Gastroesophageal sphincter (tissue), 4 donors: ENCODE data around the gene TMEM179B. TPM values are rescaled to one million over a fixed set of nuclear protein-coding genes. Genes with fewer than 3 reads are reported as not detected.

Experiments
- ATAC-seq: fragments of 150-250 bp; one replicate; pipeline ENCODE4 v1.9.1; 2016; ENCODE audit warnings: mild to moderate bottlenecking, moderate library complexity
- H3K27ac ChIP-seq, 4 donors: fragments of 200-600 bp; sonication (generic) in 3 of 4; 1 replicate in 3 of 4; 2 replicates in 1 of 4; pipeline ENCODE4 v1.5.1; 2016 to 2019
- H3K27me3 ChIP-seq: fragments of 200-600 bp; sonication (generic); one replicate; pipeline ENCODE4 v1.5.1; 2019
- H3K36me3 ChIP-seq, 2 donors: fragments of 200-600 bp; sonication (generic); one replicate each; pipeline ENCODE4 v1.5.1; 2019; ENCODE audit warnings: control low read depth in 1 of 2
- H3K4me1 ChIP-seq, 3 donors: fragments of 200-600 bp; sonication (generic); 1 replicate in 2 of 3; 2 replicates in 1 of 3; pipeline ENCODE4 v1.5.1; 2016 to 2019; ENCODE audit warnings: control low read depth in 2 of 3
- H3K4me3 ChIP-seq, 2 donors: fragments of 200-600 bp; sonication (generic); one replicate each; pipeline ENCODE4 v1.5.1; 2019; ENCODE audit warnings: mild to moderate bottlenecking in 1 of 2, moderate library complexity in 1 of 2
- H3K9me3 ChIP-seq, 3 donors: fragments of 200-600 bp; sonication (generic); one replicate each; pipeline ENCODE4 v1.5.1; 2017 to 2019; ENCODE audit warnings: control low read depth in 2 of 3
- EP300 ChIP-seq: sonication (generic); formaldehyde crosslinking; IDR thresholded peaks from one replicate; pipeline ENCODE4 v1.6.1; 2017; ENCODE audit warnings: antibody characterized with exemption, mild to moderate bottlenecking
- POLR2A ChIP-seq, 2 donors: fragments of 450-650 bp; IDR thresholded peaks; one replicate each; pipeline ENCODE4 v1.6.1; 2017; ENCODE audit warnings: antibody characterized with exemption in 2 of 2, mild to moderate bottlenecking in 2 of 2, moderate library complexity in 1 of 2
- POLR2AphosphoS5 ChIP-seq: sonication (generic); formaldehyde crosslinking; IDR thresholded peaks from one replicate; pipeline ENCODE4 v1.6.1; 2017; ENCODE audit warnings: antibody characterized with exemption
- WGBS, 2 donors: methylation state at CpG; one replicate each; pipeline ENCODE4 v1.1.5; 2018; ENCODE audit warnings: low coverage in 1 of 2; 5-methylcytosine and 5-hydroxymethylcytosine counted together
- total RNA-seq, 4 donors: library from RNA; depleted of rRNA; stranded (reverse); fragments of >200 nt; gene quantifications; one replicate each; pipeline ENCODE4 v1.1.0, GENCODE V29; 2016
- TF ChIP-seq, protein P1 (sequence below), 4 experiments: fragments of 200-600 bp in 2 of 4; fragments of 450-650 bp in 2 of 4; sonication (generic) in 1 of 4; IDR thresholded peaks; one replicate each; pipeline ENCODE4 v1.5.1; 2017 to 2019; ENCODE audit warnings: antibody characterized with exemption in 4 of 4, mild to moderate bottlenecking in 2 of 4, moderate library complexity in 2 of 4

Gene TMEM179B
- total RNA-seq, 4 donors from 2014 or later: 25.8 to 50.7 (median 33.9) TPM

DNA sequence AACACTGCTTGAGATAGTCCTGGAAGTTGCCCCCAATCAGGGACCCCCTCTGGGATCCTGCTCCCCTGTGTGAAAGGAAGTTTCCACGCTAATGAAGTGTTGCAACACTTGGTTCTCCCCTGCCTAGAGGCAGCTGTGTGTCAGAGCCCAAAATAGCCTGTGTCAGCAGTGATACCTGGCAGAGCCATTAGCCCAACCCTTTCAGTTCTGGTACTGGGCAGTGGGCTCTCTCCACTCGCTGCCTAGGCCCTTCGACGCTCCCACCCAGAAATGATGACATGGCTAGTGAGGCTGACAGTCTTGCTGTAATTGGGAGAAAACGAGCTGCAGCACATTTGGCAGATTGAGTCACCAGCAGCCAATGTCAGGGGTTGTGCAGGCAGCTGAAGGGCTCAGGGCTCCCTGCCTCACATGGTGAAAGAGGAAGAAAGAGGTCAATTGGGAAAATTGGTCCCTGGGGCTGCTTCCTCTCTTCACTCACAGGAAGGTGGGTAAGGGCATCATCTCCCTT is 19.5 kb downstream of the TMEM179B start:
- peak overlapping the region; percentile 34 to 98 (median 96) for H3K27ac ChIP-seq
- ATAC-seq: peak; percentile 21

DNA sequence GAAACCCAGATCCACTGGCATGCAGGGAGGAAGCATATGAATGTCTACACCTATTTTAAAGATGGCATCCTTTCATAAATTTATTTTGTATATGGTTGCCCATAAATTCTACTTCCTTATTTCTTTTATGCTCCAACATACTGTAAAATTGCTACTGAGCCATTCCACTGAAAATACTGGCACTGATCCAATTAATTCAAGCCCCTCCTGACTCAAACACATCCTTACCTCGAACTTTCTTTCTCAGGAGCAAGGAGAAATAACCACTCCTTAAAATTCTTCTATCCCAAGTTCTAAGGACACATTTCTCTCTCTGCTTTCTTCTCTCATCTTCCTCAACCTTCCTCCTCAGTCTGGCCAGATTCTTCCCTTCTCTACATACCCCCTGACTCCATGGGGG is 23.5 kb downstream of the TMEM179B start:
- Histone ChIP-seq H3K27me3 (no peaks in the 10 kb centered on the region), H3K27ac (no peak overlapping the region), H3K4me3 (no peak overlapping the region), H3K36me3 (peaks cover 0 to 33% of the 10 kb centered on the region in 2 donors), H3K9me3 (no peaks in the 10 kb centered on the region), H3K4me1 (peaks cover 0 to 12% (median 6%) of the 10 kb centered on the region in 3 donors)
- 11 to 38% methylated on average over 1 of the region's 1 CpG for WGBS, 2 donors
- ATAC-seq: no peak
- TF ChIP-seq POLR2A (IDR thresholded peaks at IDR 0.05): no peak
- TF ChIP-seq POLR2AphosphoS5: no peak
- no peak for TF ChIP-seq EP300
- TF ChIP-seq, protein P1, sequence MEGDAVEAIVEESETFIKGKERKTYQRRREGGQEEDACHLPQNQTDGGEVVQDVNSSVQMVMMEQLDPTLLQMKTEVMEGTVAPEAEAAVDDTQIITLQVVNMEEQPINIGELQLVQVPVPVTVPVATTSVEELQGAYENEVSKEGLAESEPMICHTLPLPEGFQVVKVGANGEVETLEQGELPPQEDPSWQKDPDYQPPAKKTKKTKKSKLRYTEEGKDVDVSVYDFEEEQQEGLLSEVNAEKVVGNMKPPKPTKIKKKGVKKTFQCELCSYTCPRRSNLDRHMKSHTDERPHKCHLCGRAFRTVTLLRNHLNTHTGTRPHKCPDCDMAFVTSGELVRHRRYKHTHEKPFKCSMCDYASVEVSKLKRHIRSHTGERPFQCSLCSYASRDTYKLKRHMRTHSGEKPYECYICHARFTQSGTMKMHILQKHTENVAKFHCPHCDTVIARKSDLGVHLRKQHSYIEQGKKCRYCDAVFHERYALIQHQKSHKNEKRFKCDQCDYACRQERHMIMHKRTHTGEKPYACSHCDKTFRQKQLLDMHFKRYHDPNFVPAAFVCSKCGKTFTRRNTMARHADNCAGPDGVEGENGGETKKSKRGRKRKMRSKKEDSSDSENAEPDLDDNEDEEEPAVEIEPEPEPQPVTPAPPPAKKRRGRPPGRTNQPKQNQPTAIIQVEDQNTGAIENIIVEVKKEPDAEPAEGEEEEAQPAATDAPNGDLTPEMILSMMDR (IDR thresholded peaks at IDR 0.05): no peak

More for the DNA sequence above, 19.5 kb downstream of the TMEM179B start:
- no peaks in the 10 kb centered on the region for H3K27me3 ChIP-seq
- no peaks in the 10 kb centered on the region for H3K9me3 ChIP-seq
- TF ChIP-seq, protein P1 (IDR thresholded peaks at IDR 0.05): no peak
- no peak for TF ChIP-seq EP300
- no peak for TF ChIP-seq POLR2AphosphoS5
- H3K4me1 ChIP-seq: peaks cover 0 to 43% (median 13%) of the 10 kb centered on the region in 3 donors
- 57% methylated on average over 1 of the region's 5 CpGs; no CpG with 5 or more reads in 1 of the 2 donors for WGBS, 2 donors
- H3K36me3 ChIP-seq: peaks cover 0 to 31% of the 10 kb centered on the region in 2 donors
- no peak overlapping the region for H3K4me3 ChIP-seq

DNA sequence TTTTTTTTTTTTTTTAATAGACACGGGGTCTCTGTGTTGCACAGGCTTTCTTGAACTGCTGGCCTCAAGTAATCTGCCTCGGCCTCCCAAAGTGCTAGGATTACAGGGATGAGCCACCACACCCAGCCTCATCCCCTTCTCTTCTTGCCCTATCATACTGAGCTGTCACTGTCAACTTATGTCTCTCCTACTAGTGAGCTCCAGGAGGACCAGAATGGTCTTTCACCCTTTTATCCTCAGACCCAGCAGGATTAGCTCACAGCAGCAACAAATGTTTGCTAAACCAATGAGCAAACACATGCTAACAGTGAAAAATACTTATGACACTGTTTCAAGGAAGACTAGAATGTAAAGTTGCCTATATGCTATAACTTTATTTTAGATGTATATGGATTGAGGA is 24.5 kb downstream of the TMEM179B start:
- TF ChIP-seq POLR2A (IDR thresholded peaks at IDR 0.05) (no peak), POLR2AphosphoS5 (no peak), EP300 (no peak)
- TF ChIP-seq, protein P1 (IDR thresholded peaks at IDR 0.05): no peak
- Histone ChIP-seq H3K9me3 (no peaks in the 10 kb centered on the region), H3K4me1 (peaks cover 0 to 3% (median 0%) of the 10 kb centered on the region in 3 donors), H3K36me3 (peaks cover 0 to 40% of the 10 kb centered on the region in 2 donors), H3K4me3 (no peak overlapping the region), H3K27me3 (no peaks in the 10 kb centered on the region), H3K27ac (no peak overlapping the region)
- ATAC-seq: no peak
- 63% methylated on average over 2 of the region's 2 CpGs; no CpG with 5 or more reads in 1 of the 2 donors for WGBS, 2 donors

DNA sequence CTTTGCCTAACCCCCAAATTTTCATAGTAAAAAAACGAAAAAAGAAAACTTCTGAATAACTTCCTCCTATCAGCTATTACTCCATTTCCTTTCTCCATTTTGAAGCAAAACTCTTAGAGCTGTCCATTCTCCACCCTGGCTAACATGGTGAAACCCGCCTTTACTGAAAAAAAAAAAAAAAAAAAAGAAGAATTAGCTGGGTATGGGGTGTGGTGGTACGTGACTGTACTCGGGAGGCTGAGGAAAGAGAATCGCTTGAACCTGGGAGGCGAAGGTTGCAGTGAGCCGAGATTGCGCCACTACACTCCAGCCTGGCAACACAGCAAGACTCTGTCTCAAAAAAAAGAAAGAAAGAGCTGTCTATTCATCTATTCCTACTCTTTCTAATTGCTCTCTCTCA is 29.4 kb downstream of the TMEM179B start:
- no peaks in the 10 kb centered on the region for H3K9me3 ChIP-seq
- no peaks in the 10 kb centered on the region for H3K4me1 ChIP-seq
- no peak for ATAC-seq
- 78 to 80% methylated on average over 6 to 7 of the region's 8 CpGs for WGBS, 2 donors
- H3K36me3 ChIP-seq: peaks cover 0 to 79% of the 10 kb centered on the region in 2 donors
- no peak overlapping the region for H3K27ac ChIP-seq
- TF ChIP-seq EP300: no peak
- TF ChIP-seq, protein P1 (IDR thresholded peaks at IDR 0.05): no peak
- no peak for TF ChIP-seq POLR2AphosphoS5
- TF ChIP-seq POLR2A (IDR thresholded peaks at IDR 0.05): no peak
- H3K4me3 ChIP-seq: no peak overlapping the region
- H3K27me3 ChIP-seq: no peaks in the 10 kb centered on the region

DNA sequence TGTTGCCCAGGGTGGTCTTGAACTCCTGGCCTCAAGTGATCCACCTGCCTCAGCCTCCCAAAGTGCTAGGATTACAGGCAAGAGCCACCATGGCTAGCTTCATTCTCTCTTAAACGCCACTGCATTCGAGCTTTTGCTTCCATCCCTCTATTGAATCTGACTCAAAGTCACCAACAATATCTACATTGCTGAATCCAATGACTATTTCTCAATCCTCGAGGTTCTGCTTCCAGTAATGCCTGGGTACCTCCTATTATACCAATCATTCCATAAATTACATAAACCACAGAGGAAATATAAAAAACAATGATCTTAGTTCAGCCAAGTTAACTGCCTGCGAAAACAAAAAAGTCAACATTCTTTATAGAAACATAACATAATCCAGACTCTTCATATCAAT is 29.9 kb downstream of the TMEM179B start:
- no peaks in the 10 kb centered on the region for H3K27me3 ChIP-seq
- H3K4me3 ChIP-seq: no peak overlapping the region
- no peak overlapping the region for H3K27ac ChIP-seq
- TF ChIP-seq POLR2A (IDR thresholded peaks at IDR 0.05) (no peak), POLR2AphosphoS5 (no peak), EP300 (no peak)
- TF ChIP-seq, protein P1 (IDR thresholded peaks at IDR 0.05): no peak
- H3K36me3 ChIP-seq: peaks cover 0 to 84% of the 10 kb centered on the region in 2 donors
- no peak for ATAC-seq
- H3K4me1 ChIP-seq: no peaks in the 10 kb centered on the region
- 85 to 91% methylated on average over 3 to 4 of the region's 4 CpGs for WGBS, 2 donors
- no peaks in the 10 kb centered on the region for H3K9me3 ChIP-seq
